ENCODE data around the gene STK11IP.

Gene STK11IP

GRCh38 chr2:219597552-219598307 is at the start of gene STK11IP:
Gene STK11IP, plus strand, starts transcription at chr2:219597857. Its CDS starts 263 bp downstream, at chr2:219598120.
- DNase-seq, result peak; percentile 91 to 92

- no peak for DNase-seq
These were observed 48.7 kb upstream of the STK11IP start for GRCh38 chr2:219548990-219549389.

GRCh38 chr2:219549619-219550018 is 48.0 kb upstream of the STK11IP start:
- DNase-seq, result no peak

GRCh38 chr2:219551441-219552381 is 45.9 kb upstream of the STK11IP start:
- no peak for DNase-seq

- peak in 1 of 2 donors; percentile 87 for DNase-seq
These were observed 45.1 kb upstream of the STK11IP start for GRCh38 chr2:219552382-219553167.

- no peak for DNase-seq
These were observed 44.6 kb upstream of the STK11IP start for GRCh38 chr2:219553168-219553417.

GRCh38 chr2:219553463-219553963 is 44.1 kb upstream of the STK11IP start:
- no peak for DNase-seq

GRCh38 chr2:219554350-219554749 is 43.3 kb upstream of the STK11IP start:
- no peak for DNase-seq

GRCh38 chr2:219555956-219556355 is 41.7 kb upstream of the STK11IP start:
- no peak for DNase-seq

GRCh38 chr2:219556413-219556812 is 41.2 kb upstream of the STK11IP start:
- no peak for DNase-seq

- no peak for DNase-seq
These were observed 40.3 kb upstream of the STK11IP start for GRCh38 chr2:219557320-219557719.

GRCh38 chr2:219557791-219558785 is 39.6 kb upstream of the STK11IP start:
- DNase-seq, result no peak

- DNase-seq, result no peak
These were observed 38.3 kb upstream of the STK11IP start for GRCh38 chr2:219559156-219559915.

GRCh38 chr2:219560037-219560892 is 37.4 kb upstream of the STK11IP start:
- peak in 1 of 2 donors; percentile 9 for DNase-seq

- no peak for DNase-seq
These were observed 36.8 kb upstream of the STK11IP start for GRCh38 chr2:219560893-219561178.

GRCh38 chr2:219561179-219562048 is 36.2 kb upstream of the STK11IP start:
- DNase-seq, result no peak

- DNase-seq, result no peak
These were observed 35.3 kb upstream of the STK11IP start for GRCh38 chr2:219562049-219563020.

Data from bone marrow (tissue), 2 donors.